Gastroesophageal sphincter (tissue), 3 donors: ENCODE measurements around the gene RIC8B.

Experiments used
- CTCF ChIP-seq, 4 experiments: fragments of 200-600 bp in 2 of 4; fragments of 450-650 bp in 2 of 4; sonication (generic) in 1 of 4; IDR thresholded peaks; one replicate each; pipeline ENCODE4 v1.5.1; 2017 to 2019; ENCODE audit warnings: antibody characterized with exemption in 4 of 4, mild to moderate bottlenecking in 2 of 4, moderate library complexity in 2 of 4
- EP300 ChIP-seq: sonication (generic); formaldehyde crosslinking; IDR thresholded peaks from one replicate; pipeline ENCODE4 v1.6.1; 2017; ENCODE audit warnings: antibody characterized with exemption, mild to moderate bottlenecking
- POLR2AphosphoS5 ChIP-seq: sonication (generic); formaldehyde crosslinking; IDR thresholded peaks from one replicate; pipeline ENCODE4 v1.6.1; 2017; ENCODE audit warnings: antibody characterized with exemption

GRCh38 chr12:106741247-106741646 lies 33.2 kb upstream of the RIC8B start:
- TF ChIP-seq CTCF (IDR thresholded peaks at IDR 0.05) (no peak), EP300 (no peak), POLR2AphosphoS5 (no peak)
